SU-DHL-6 (cell line): ENCODE results near the gene PNPLA6.

Experiments used
- H2AFZ ChIP-seq: fragments of 200-600 bp; sonication (generic); 2 replicates; pipeline ENCODE4 v1.6.1; 2014; ENCODE audit warnings: low read depth, mild to moderate bottlenecking, moderate library complexity, mixed read lengths, antibody characterized with exemption, low read length; ENCODE audit not compliant: severe bottlenecking
- H3F3A ChIP-seq: fragments of 200-600 bp; shearing (Covaris generic); 2 replicates; pipeline ENCODE4 v1.6.0; 2016; ENCODE audit warnings: antibody characterized with exemption, mild to moderate bottlenecking; ENCODE audit not compliant: insufficient read depth
- H3K27ac ChIP-seq: fragments of 200-600 bp; sonication (generic); 2 replicates; pipeline ENCODE4 v1.5.1; 2016; ENCODE audit warnings: low read depth, mild to moderate bottlenecking, low read length, moderate library complexity, mixed read lengths
- H3K27me3 ChIP-seq: fragments of 200-600 bp; sonication (generic), shearing (Covaris generic); 2 replicates; pipeline ENCODE4 v1.6.0; 2014; ENCODE audit warnings: mild to moderate bottlenecking, low read length
- H3K36me3 ChIP-seq: fragments of 200-600 bp; sonication (generic); 2 replicates; pipeline ENCODE4 v1.6.1; 2014; ENCODE audit warnings: mild to moderate bottlenecking, low read length, mixed read lengths
- H3K4me2 ChIP-seq: fragments of 300-600, 200-600 bp; shearing (Covaris generic), sonication (generic); 2 replicates; pipeline ENCODE4 v1.6.0; 2014; ENCODE audit warnings: low read length, low read depth, mild to moderate bottlenecking; ENCODE audit not compliant: poor library complexity, severe bottlenecking
- H3K4me3 ChIP-seq: fragments of 200-600 bp; sonication (generic); 2 replicates; pipeline ENCODE4 v1.5.1; 2014; ENCODE audit warnings: antibody characterized with exemption, low read length, mild to moderate bottlenecking, mixed read lengths; ENCODE audit not compliant: insufficient read depth, poor library complexity, severe bottlenecking
- H3K79me2 ChIP-seq: fragments of 200-600 bp; sonication (generic); 2 replicates; pipeline ENCODE4 v1.6.1; 2014; ENCODE audit warnings: mild to moderate bottlenecking, low read length, moderate library complexity; ENCODE audit not compliant: insufficient read depth
- H3K9ac ChIP-seq: fragments of 200-600 bp; sonication (generic); 2 replicates; pipeline ENCODE4 v1.7.0; 2014; ENCODE audit warnings: mild to moderate bottlenecking, low read length
- H3K9me2 ChIP-seq: fragments of 200-600 bp; sonication (generic); replicated peaks from 2 replicates; pipeline ENCODE4 v1.6.1; 2014; ENCODE audit warnings: low read length; ENCODE audit not compliant: insufficient read depth
- H3K9me3 ChIP-seq: fragments of 200-600 bp; sonication (generic); 2 replicates; pipeline ENCODE4 v1.6.1; 2014; ENCODE audit warnings: low read length, mixed read lengths; ENCODE audit not compliant: insufficient read depth
- H4K20me1 ChIP-seq: fragments of 200-600 bp; sonication (generic); 2 replicates; pipeline ENCODE4 v1.6.1; 2014; ENCODE audit warnings: low read depth, mild to moderate bottlenecking, antibody characterized with exemption, low read length, moderate library complexity, mixed read lengths
- EZH2phosphoT487 ChIP-seq: fragments of 200-600 bp; sonication (generic), shearing (Covaris generic); conservative IDR thresholded peaks from 2 replicates; pipeline ENCODE4 v1.6.1; 2018; ENCODE audit warnings: mild to moderate bottlenecking, antibody characterized with exemption, low read length, moderate library complexity, mixed read lengths
- TF ChIP-seq, protein P1 (sequence below): fragments of 200-600 bp; sonication (generic); IDR thresholded peaks from one replicate; pipeline ENCODE4 v1.5.1; 2017; ENCODE audit warnings: antibody characterized with exemption, mild to moderate bottlenecking, low read length, moderate library complexity; ENCODE audit not compliant: insufficient read depth, poor library complexity, severe bottlenecking

The PNPLA6 gene

DNA sequence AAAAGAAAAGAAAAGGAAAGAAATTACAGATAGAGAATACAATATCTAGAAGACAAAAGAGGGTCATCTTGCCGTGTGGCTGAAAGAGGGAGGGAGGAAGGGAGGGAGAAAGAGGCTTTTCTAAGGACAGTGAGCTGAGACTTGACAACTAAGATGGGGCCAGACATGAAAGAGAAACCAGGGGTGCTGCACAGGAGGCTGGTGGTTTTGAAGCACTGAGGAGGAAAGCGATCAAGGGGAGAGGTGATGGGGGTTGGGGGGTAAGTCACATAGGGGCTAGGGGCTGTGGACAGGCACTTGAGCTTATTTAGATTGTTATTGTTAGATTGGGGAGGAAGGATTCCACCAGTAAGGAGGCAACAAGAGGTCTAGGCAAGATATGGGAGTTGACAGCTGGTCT is 17.3 kb downstream of the PNPLA6 start:
- H3K9me2 ChIP-seq = no peaks in the 10 kb centered on the region
- H3K79me2 ChIP-seq = no peaks in the 10 kb centered on the region
- no peak overlapping the region for H3K4me2 ChIP-seq
- no peak overlapping the region for H2AFZ ChIP-seq
- H3K27me3 ChIP-seq = no peaks in the 10 kb centered on the region
- no peak for TF ChIP-seq EZH2phosphoT487
- TF ChIP-seq, protein P1, sequence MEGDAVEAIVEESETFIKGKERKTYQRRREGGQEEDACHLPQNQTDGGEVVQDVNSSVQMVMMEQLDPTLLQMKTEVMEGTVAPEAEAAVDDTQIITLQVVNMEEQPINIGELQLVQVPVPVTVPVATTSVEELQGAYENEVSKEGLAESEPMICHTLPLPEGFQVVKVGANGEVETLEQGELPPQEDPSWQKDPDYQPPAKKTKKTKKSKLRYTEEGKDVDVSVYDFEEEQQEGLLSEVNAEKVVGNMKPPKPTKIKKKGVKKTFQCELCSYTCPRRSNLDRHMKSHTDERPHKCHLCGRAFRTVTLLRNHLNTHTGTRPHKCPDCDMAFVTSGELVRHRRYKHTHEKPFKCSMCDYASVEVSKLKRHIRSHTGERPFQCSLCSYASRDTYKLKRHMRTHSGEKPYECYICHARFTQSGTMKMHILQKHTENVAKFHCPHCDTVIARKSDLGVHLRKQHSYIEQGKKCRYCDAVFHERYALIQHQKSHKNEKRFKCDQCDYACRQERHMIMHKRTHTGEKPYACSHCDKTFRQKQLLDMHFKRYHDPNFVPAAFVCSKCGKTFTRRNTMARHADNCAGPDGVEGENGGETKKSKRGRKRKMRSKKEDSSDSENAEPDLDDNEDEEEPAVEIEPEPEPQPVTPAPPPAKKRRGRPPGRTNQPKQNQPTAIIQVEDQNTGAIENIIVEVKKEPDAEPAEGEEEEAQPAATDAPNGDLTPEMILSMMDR = no peak
- H3F3A ChIP-seq = no peaks in the 10 kb centered on the region
- no peaks in the 10 kb centered on the region for H4K20me1 ChIP-seq
- H3K4me3 ChIP-seq = no peak overlapping the region
- H3K9me3 ChIP-seq = no peaks in the 10 kb centered on the region
- 0 out of 2 replicates have a peak, but pooled peaks cover 2% of the 10 kb centered on the region for H3K36me3 ChIP-seq
- H3K9ac ChIP-seq = no peak overlapping the region
- no peak overlapping the region for H3K27ac ChIP-seq

DNA sequence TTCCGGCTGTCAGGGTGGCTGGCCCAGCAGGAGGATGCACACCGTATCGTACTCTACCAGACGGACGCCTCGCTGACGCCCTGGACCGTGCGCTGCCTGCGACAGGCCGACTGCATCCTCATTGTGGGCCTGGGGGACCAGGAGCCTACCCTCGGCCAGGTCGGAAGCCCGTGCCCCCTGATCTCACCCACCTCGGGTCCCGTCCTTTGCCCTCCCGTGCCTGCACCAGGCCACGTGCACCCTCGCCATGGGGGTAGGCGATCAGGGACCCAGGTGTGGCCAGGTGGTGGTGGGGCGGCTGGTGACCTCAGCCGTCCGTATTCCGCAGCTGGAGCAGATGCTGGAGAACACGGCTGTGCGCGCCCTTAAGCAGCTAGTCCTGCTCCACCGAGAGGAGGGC is 19.0 kb downstream of the PNPLA6 start:
- TF ChIP-seq EZH2phosphoT487 = no peak
- TF ChIP-seq, protein P1 = no peak
- H3K9ac ChIP-seq = no peak overlapping the region

DNA sequence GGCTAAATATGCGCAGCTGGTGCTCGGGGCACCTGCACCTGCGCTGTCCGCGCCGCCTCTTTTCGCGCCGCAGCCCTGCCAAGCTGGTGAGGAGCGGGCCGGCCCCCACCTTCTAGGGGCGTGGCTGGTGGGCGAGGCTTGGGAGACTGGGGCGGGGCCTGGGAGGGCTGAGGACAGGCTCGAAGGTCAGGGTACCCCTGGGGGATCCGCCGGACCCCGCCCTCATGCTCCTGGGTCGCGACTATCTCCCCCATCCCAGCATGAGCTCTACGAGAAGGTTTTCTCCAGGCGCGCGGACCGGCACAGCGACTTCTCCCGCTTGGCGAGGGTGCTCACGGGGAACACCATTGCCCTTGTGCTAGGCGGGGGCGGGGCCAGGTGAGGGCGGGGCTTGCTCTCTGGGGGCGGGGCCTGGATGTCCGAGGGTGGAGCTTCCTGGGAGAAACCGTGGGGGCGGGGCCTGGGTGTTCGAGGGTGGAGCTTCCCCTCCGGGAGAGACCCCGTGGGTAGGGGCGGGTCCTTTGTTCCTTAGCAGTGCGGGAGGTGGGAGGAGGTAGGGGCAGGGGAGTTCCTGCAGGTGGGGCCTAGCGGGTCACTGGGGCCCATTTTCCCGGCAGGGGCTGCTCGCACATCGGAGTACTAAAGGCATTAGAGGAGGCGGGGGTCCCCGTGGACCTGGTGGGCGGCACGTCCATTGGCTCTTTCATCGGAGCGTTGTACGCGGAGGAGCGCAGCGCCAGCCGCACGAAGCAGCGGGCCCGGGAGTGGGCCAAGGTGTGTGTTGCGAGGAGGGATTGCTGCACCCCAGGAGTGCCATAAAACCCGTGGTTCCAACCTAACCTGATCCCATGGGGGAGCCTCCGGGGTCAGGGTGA is 19.7 kb downstream of the PNPLA6 start:
- Histone ChIP-seq H3K36me3 (0 out of 2 replicates have a peak, but pooled peaks cover 2% of the 10 kb centered on the region), H3K9ac (no peak overlapping the region)
- TF ChIP-seq EZH2phosphoT487 = no peak
- TF ChIP-seq, protein P1 = no peak

More for the DNA sequence above, 19.0 kb downstream of the PNPLA6 start:
- H2AFZ ChIP-seq = no peak overlapping the region
- no peaks in the 10 kb centered on the region for H3K9me2 ChIP-seq
- H3K79me2 ChIP-seq = no peaks in the 10 kb centered on the region
- no peaks in the 10 kb centered on the region for H4K20me1 ChIP-seq
- no peak overlapping the region for H3K27ac ChIP-seq
- H3K4me2 ChIP-seq = no peak overlapping the region
- 0 out of 2 replicates have a peak, but pooled peaks cover 2% of the 10 kb centered on the region for H3K36me3 ChIP-seq
- no peak overlapping the region for H3K4me3 ChIP-seq
- H3F3A ChIP-seq = no peaks in the 10 kb centered on the region
- H3K9me3 ChIP-seq = no peaks in the 10 kb centered on the region
- H3K27me3 ChIP-seq = no peaks in the 10 kb centered on the region

More for the DNA sequence above, 19.7 kb downstream of the PNPLA6 start:
- Histone ChIP-seq H2AFZ (no peak overlapping the region), H3K27me3 (no peaks in the 10 kb centered on the region), H3K9me2 (no peaks in the 10 kb centered on the region), H3K79me2 (no peaks in the 10 kb centered on the region), H3K4me3 (no peak overlapping the region), H3K9me3 (no peaks in the 10 kb centered on the region), H3K27ac (no peak overlapping the region), H3K4me2 (no peak overlapping the region), H3F3A (no peaks in the 10 kb centered on the region), H4K20me1 (no peaks in the 10 kb centered on the region)
